Measurements from ENCODE around the gene ROMO1.

GRCh38 chr20:35715652-35716051 lies 16.4 kb downstream of the ROMO1 start:
- TF ChIP-seq YY1 (IDR thresholded peaks at IDR 0.05; ENCODE audit: low read depth), result no peak
- no peak for TF ChIP-seq EP300 (IDR thresholded peaks at IDR 0.05; ENCODE audit: borderline replicate concordance)
- no peak for TF ChIP-seq REST (IDR thresholded peaks at IDR 0.05; ENCODE audit: low read depth)
- no peak for TF ChIP-seq USF1 (IDR thresholded peaks at IDR 0.05)
- no peak for TF ChIP-seq CEBPB (IDR thresholded peaks at IDR 0.05)
- TF ChIP-seq MAX (IDR thresholded peaks at IDR 0.05), result no peak
- no peak for TF ChIP-seq FOXM1 (IDR thresholded peaks at IDR 0.05; ENCODE audit: borderline replicate concordance, low read depth)
- no peak for TF ChIP-seq ZBTB7A (IDR thresholded peaks at IDR 0.05; ENCODE audit: low read depth)
- no peak for TF ChIP-seq EGR1 (IDR thresholded peaks at IDR 0.05)
- no peak for TF ChIP-seq TCF12 (IDR thresholded peaks at IDR 0.05; ENCODE audit: low read depth)
- no peak for TF ChIP-seq CREB1 (IDR thresholded peaks at IDR 0.05; ENCODE audit: low read depth)
- TF ChIP-seq RAD21 (IDR thresholded peaks at IDR 0.05; ENCODE audit: low read depth), result no peak
